ENCODE results near the gene MRPS24. TPM values are rescaled to one million over a fixed set of nuclear protein-coding genes. Genes with fewer than 3 reads are reported as not detected.

The MRPS24 gene
- total RNA-seq, 1 experiment from 2014 or later: 181 TPM

DNA sequence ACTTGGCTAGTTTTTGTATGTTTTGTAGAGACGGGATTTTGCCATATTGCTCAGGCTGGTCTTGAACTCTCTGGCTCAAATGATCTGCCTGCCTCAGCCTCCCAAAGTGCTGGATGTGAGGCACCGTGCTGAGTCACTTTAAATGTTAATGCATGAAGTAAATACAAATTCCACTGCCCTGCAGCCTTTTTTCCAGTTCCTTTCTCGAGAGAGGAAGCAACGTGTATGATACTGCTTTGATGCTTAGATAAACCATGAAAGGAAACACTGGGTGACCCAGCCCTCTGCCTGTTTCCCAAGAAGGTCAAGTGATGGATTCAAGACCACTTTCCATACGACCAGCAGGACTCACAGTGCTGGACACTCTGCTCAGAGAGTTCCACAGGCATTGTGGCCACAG is 11.3 kb upstream of the MRPS24 start:
- no peak for DNase-seq (ENCODE audit: low spot score)
- no peaks in the 10 kb centered on the region for H3K27me3 ChIP-seq (replicated peaks; ENCODE audit: insufficient read depth, low read depth, low read length, poor library complexity)
- TF ChIP-seq, protein P1, sequence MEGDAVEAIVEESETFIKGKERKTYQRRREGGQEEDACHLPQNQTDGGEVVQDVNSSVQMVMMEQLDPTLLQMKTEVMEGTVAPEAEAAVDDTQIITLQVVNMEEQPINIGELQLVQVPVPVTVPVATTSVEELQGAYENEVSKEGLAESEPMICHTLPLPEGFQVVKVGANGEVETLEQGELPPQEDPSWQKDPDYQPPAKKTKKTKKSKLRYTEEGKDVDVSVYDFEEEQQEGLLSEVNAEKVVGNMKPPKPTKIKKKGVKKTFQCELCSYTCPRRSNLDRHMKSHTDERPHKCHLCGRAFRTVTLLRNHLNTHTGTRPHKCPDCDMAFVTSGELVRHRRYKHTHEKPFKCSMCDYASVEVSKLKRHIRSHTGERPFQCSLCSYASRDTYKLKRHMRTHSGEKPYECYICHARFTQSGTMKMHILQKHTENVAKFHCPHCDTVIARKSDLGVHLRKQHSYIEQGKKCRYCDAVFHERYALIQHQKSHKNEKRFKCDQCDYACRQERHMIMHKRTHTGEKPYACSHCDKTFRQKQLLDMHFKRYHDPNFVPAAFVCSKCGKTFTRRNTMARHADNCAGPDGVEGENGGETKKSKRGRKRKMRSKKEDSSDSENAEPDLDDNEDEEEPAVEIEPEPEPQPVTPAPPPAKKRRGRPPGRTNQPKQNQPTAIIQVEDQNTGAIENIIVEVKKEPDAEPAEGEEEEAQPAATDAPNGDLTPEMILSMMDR (conservative IDR thresholded peaks at IDR 0.05; ENCODE audit: low read depth, low read length): no peak
- TF ChIP-seq EZH2 (IDR thresholded peaks at IDR 0.05; ENCODE audit: borderline replicate concordance, low read depth, low read length, poor library complexity, severe bottlenecking): no peak
- CTCF ChIA-PET: no interaction called here
- POLR2A ChIA-PET (ENCODE audit: low non-redundant PET): interaction anchor here (0.6 to 0.7 kb wide), 2 partner anchors 9 to 24 kb away, joined by 3 to 6 read pairs; no protein-coding TSS in a partner anchor
- no peak overlapping the region for H3K4me3 ChIP-seq (ENCODE audit: low read depth, low read length, poor library complexity, severe bottlenecking)
- intact Hi-C loops (cut with micrococcal nuclease; ENCODE audit: unreplicated experiment): no loop called here
- peaks cover 47% of the 10 kb centered on the region for H3K36me3 ChIP-seq (ENCODE audit: insufficient read depth, low read length, poor library complexity, severe bottlenecking)
- H3K4me1 ChIP-seq (ENCODE audit: insufficient read depth, low read length, poor library complexity, severe bottlenecking): no peaks in the 10 kb centered on the region
- no TSS peak for BruUV-seq (replicated peaks)
- no peak overlapping the region for H3K27ac ChIP-seq (ENCODE audit: low read depth, low read length, poor library complexity, severe bottlenecking)
- H3K9me3 ChIP-seq (ENCODE audit: low read depth, low read length, poor library complexity, severe bottlenecking): no peaks in the 10 kb centered on the region

DNA sequence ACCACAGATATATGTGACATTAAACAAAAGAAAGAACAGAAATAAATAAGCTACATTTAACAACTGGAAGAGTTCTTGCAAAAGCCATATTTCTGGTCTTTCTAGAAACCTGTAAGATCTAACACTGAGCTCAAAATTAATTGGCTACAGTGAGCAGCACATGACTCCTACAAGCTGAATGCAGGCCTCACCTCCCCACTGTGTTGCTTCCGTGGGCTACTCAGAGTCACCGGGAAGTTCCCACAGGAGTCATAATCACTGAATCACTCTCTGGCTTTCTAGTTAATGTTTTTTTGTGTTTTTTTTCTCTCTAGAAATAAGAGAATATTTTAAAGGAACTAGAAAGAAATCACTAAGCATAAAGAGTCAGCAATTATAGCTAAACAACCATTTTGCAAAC is 10.2 kb upstream of the MRPS24 start:
- peaks cover 47% of the 10 kb centered on the region for H3K36me3 ChIP-seq (ENCODE audit: insufficient read depth, low read length, poor library complexity, severe bottlenecking)
- TF ChIP-seq, protein P1 (conservative IDR thresholded peaks at IDR 0.05; ENCODE audit: low read depth, low read length): no peak
- no peak for TF ChIP-seq EZH2 (IDR thresholded peaks at IDR 0.05; ENCODE audit: borderline replicate concordance, low read depth, low read length, poor library complexity, severe bottlenecking)
- no TSS peak for BruUV-seq (replicated peaks)
- ChIA-PET CTCF (no interaction called here), POLR2A (ENCODE audit: low non-redundant PET) (no interaction called here)
- H3K9me3 ChIP-seq (ENCODE audit: low read depth, low read length, poor library complexity, severe bottlenecking): no peaks in the 10 kb centered on the region
- no peaks in the 10 kb centered on the region for H3K27me3 ChIP-seq (replicated peaks; ENCODE audit: insufficient read depth, low read depth, low read length, poor library complexity)
- DNase-seq (ENCODE audit: low spot score): no peak
- no peak overlapping the region for H3K4me3 ChIP-seq (ENCODE audit: low read depth, low read length, poor library complexity, severe bottlenecking)
- intact Hi-C loops (cut with micrococcal nuclease; ENCODE audit: unreplicated experiment): no loop called here
- H3K4me1 ChIP-seq (ENCODE audit: insufficient read depth, low read length, poor library complexity, severe bottlenecking): no peaks in the 10 kb centered on the region
- no peak overlapping the region for H3K27ac ChIP-seq (ENCODE audit: low read depth, low read length, poor library complexity, severe bottlenecking)

DNA sequence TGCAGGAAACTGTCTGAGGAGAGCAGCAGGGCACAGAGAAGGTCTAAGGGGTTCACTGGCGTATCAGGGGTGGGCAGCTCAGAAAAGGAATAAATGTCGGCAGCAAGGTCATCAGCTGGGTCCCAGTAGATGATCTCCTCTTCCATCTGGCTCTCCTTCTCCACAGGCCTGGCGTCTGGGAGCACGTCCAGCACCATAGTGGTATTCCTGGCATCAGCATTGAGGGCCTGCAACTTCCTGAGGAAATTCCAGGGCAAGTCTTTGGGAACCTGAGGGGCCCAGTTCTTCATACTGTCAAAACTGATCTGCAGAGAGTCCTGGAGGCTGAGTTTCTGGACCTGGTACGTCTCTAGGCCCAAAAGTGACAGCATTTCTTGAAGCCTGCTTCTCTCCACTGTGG is 9.6 kb upstream of the MRPS24 start:
- Histone ChIP-seq H3K9me3 (ENCODE audit: low read depth, low read length, poor library complexity, severe bottlenecking) (no peaks in the 10 kb centered on the region), H3K27ac (ENCODE audit: low read depth, low read length, poor library complexity, severe bottlenecking) (no peak overlapping the region), H3K27me3 (replicated peaks; ENCODE audit: insufficient read depth, low read depth, low read length, poor library complexity) (no peaks in the 10 kb centered on the region), H3K4me3 (ENCODE audit: low read depth, low read length, poor library complexity, severe bottlenecking) (no peak overlapping the region), H3K4me1 (ENCODE audit: insufficient read depth, low read length, poor library complexity, severe bottlenecking) (no peaks in the 10 kb centered on the region), H3K36me3 (ENCODE audit: insufficient read depth, low read length, poor library complexity, severe bottlenecking) (peaks cover 47% of the 10 kb centered on the region)
- intact Hi-C loops (cut with micrococcal nuclease; ENCODE audit: unreplicated experiment): no loop called here
- POLR2A ChIA-PET (ENCODE audit: low non-redundant PET): no interaction called here
- BruUV-seq (replicated peaks): no TSS peak
- CTCF ChIA-PET: no interaction called here
- no peak for DNase-seq (ENCODE audit: low spot score)
- TF ChIP-seq, protein P1 (conservative IDR thresholded peaks at IDR 0.05; ENCODE audit: low read depth, low read length): no peak

Measured in A673 (cell line).